Measurements from ENCODE around the gene TUBB. TPM values are rescaled to one million over a fixed set of nuclear protein-coding genes. Genes with fewer than 3 reads are reported as not detected.

TUBB gene
- total and polyA plus RNA-seq, 9 of the 15 experiments (the other 6 are each of a cell fraction or from before 2014, with no cell fraction given): 971 to 2,870 (median 1,478) TPM

- TF ChIP-seq ARID4B (CRISPR knock-in tag; IDR thresholded peaks at IDR 0.05): no peak
- TF ChIP-seq HDAC1 (IDR thresholded peaks at IDR 0.05): no peak
- no peak for TF ChIP-seq CHD2 (IDR thresholded peaks at IDR 0.05; ENCODE audit: low read depth, low read length)
- 0 out of 2 replicates have a peak, but pooled peaks have one; percentile 50 for TF ChIP-seq PTRF (tag; IDR thresholded peaks at IDR 0.05)
- no peak for TF ChIP-seq PPARD (CRISPR knock-in tag; IDR thresholded peaks at IDR 0.05)
- TF ChIP-seq ZSCAN29 (IDR thresholded peaks at IDR 0.05): no peak
- TF ChIP-seq TAF15 (IDR thresholded peaks at IDR 0.05; ENCODE audit: low read depth, low read length): no peak
- TF ChIP-seq HBP1 (CRISPR knock-in tag; IDR thresholded peaks at IDR 0.05): 0 out of 2 replicates have a peak, but pooled peaks have one; percentile 13
- no peak for TF ChIP-seq PCBP2 (IDR thresholded peaks at IDR 0.05; ENCODE audit: low read depth, low read length, poor library complexity, severe bottlenecking)
- no peak for TF ChIP-seq XRCC3 (IDR thresholded peaks at IDR 0.05)
- TF ChIP-seq IFI16 (CRISPR knock-in tag; IDR thresholded peaks at IDR 0.05): no peak
- peak; percentile 67; the same call in 1 of the 2 replicates for TF ChIP-seq ZNF175 (CRISPR knock-in tag; IDR thresholded peaks at IDR 0.05; ENCODE audit: low read depth)
- TF ChIP-seq MCM5 (IDR thresholded peaks at IDR 0.05; ENCODE audit: low read depth): no peak
- TF ChIP-seq MLLT1 (IDR thresholded peaks at IDR 0.05): no peak
- TF ChIP-seq HNRNPK (IDR thresholded peaks at IDR 0.05; ENCODE audit: low read depth, low read length, poor library complexity, severe bottlenecking): no peak
- no peak for TF ChIP-seq GATAD2A (IDR thresholded peaks at IDR 0.05)
- no peak for TF ChIP-seq L3MBTL2 (IDR thresholded peaks at IDR 0.05)
- TF ChIP-seq FOXK1 (CRISPR knock-in tag; IDR thresholded peaks at IDR 0.05; ENCODE audit: borderline replicate concordance): no peak
- TF ChIP-seq TCF3 (CRISPR knock-in tag; IDR thresholded peaks at IDR 0.05): no peak
- no peak for TF ChIP-seq ZBTB5 (IDR thresholded peaks at IDR 0.05)
- no peak for TF ChIP-seq TGIF2 (CRISPR knock-in tag; IDR thresholded peaks at IDR 0.05)
Observed at GRCh38 chr6:30769853-30770524, 49.8 kb downstream of the TUBB start (continued).

Data from K562 (cell line).